Body of pancreas (tissue), 4 donors: ENCODE data around the gene CAPN5.

Experiments
- POLR2A ChIP-seq, 3 donors: fragments of 450-650 bp; IDR thresholded peaks; one replicate each; pipeline ENCODE4 v1.6.1; 2016; ENCODE audit warnings: antibody characterized with exemption in 3 of 3, mild to moderate bottlenecking in 2 of 3
- TF ChIP-seq, protein P1 (sequence below), 7 experiments: fragments of 450-650 bp in 4 of 7; fragments of 200-600 bp in 3 of 7; sonication (generic) in 3 of 7; IDR thresholded peaks; one replicate each; pipeline ENCODE4 v1.5.1; 2016 to 2019; ENCODE audit warnings: antibody characterized with exemption in 7 of 7

DNA sequence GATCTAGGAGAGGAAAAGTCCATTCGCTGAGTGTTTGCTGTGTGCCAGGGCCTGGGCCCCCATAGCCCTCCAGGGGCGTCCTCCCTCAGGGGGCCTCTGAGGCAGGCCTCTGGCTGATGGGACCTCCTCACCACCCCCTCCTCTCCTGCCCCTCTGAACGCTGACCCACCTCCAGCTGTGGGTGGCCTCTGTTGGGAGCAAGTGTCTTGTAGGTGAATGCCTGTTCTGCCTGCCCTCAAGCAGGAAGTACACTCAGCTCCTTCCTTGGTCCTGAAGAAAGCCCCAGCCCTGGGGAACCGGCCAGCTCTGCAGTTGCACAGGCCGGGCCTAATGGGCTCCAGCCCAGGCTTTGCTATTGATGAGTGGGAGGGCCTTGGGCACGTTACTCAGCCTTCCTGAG lies 64.8 kb downstream of the CAPN5 start:
- TF ChIP-seq, protein P1, sequence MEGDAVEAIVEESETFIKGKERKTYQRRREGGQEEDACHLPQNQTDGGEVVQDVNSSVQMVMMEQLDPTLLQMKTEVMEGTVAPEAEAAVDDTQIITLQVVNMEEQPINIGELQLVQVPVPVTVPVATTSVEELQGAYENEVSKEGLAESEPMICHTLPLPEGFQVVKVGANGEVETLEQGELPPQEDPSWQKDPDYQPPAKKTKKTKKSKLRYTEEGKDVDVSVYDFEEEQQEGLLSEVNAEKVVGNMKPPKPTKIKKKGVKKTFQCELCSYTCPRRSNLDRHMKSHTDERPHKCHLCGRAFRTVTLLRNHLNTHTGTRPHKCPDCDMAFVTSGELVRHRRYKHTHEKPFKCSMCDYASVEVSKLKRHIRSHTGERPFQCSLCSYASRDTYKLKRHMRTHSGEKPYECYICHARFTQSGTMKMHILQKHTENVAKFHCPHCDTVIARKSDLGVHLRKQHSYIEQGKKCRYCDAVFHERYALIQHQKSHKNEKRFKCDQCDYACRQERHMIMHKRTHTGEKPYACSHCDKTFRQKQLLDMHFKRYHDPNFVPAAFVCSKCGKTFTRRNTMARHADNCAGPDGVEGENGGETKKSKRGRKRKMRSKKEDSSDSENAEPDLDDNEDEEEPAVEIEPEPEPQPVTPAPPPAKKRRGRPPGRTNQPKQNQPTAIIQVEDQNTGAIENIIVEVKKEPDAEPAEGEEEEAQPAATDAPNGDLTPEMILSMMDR (IDR thresholded peaks at IDR 0.05) = no peak
- TF ChIP-seq POLR2A (IDR thresholded peaks at IDR 0.05) = no peak
